GM21529 (cell line): ENCODE results near the gene ALAS2.
"Not testable (repeated sequence)": the region's sequence is repeated elsewhere in the genome, so short reads cannot be mapped to it uniquely, and the experiment has no call there.

ENCODE experiments used
- ATAC-seq: cut with Tn5 transposase; IDR thresholded peaks from one replicate; pipeline ENCODE4 v1.9.1; 2021; ENCODE audit not compliant: unreplicated experiment

ALAS2 gene

GRCh38 chrX:55030271-55031205 lies at the start of gene ALAS2:
TSS of gene ALAS2 (minus strand) at chrX:55030977. CDS start at chrX:55026000, 4,977 bp downstream.
- no peak for ATAC-seq

DNA sequence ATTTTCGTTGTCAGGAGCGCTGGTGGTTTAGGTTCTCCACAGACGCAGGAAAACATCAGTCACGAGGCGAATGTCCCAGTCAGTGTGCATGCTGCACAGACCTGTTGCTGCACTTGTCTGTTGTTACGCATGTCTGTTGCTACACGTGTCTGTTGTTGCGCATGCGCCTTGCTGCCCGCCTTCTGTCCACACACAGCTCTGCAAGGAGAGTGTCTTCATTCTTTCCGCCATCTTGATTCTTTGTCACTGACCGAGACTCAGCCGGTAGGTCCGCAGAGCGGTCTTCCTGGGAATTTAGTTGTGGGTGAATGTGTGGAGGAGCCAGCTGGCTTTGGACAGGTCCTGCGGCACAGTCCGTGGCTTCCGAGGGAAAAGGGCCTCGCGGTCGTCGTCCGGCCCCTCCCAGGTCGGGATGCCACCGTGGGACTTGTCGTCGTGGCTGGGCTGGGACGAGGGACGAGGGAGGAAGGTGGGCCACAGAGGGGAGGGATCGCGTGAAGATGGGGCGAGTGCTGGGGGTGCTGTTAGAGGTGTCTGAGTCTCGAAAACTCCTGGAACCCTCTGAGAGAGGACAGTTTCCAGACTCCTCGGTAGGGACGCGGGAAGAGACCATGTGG lies 44.2 kb upstream of the ALAS2 start, which contains the start of gene PAGE2B:
PAGE2B (plus strand) TSS at position 180 of the 617 bp plus-strand sequence. CDS start 1,012 bp downstream, outside the sequence.
- ATAC-seq, result no peak

DNA sequence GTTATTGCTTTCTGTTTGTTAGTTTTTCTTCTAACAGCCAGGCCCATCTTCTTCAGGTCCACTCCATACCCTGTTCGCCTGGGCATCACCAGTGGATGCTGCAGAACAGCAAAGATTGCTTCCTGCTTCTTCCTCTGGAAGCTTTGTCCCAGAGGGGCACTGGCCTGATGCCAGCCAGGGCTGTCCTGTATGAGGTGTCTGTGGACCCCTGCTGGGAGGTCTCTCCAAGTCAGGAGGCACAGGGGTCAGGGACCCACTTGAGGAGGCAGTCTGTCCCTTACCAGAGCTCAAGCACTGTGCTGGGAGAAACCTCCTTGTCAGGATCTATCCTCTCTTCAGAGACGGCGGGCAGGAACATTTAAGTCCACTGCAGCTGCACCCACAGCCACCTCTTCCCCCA lies 41.5 kb upstream of the ALAS2 start:
- no peak for ATAC-seq

- not testable (repeated sequence) for ATAC-seq
Observed at GRCh38 chrX:55067180-55067579, 36.4 kb upstream of the ALAS2 start.

DNA sequence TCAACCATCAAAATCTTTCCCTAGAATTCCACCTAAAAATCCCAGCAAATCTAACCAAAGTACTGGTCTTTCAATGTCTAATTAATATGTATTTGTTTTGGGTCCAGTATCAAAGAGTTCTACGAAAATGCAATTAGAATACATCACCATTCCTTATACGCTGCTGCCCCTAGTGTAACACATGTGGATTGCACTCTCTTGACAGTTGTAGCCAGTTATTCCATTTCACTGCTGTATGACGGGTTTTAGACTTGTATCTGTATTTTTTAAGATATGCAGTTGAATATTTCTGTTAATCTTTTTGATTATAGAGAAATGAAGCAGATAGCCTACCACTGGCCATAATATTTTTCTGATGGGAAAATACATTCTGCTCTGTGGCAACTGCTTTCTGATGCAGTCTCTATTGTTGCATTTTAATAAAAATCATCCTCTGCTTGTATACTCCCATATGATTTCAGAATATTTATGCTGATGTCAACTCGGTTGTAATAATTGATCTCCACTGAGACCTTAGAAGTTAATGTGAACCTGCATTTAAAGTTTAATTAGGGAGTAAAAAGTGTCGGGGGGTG lies 27.0 kb upstream of the ALAS2 start:
- peak; percentile 81 for ATAC-seq

DNA sequence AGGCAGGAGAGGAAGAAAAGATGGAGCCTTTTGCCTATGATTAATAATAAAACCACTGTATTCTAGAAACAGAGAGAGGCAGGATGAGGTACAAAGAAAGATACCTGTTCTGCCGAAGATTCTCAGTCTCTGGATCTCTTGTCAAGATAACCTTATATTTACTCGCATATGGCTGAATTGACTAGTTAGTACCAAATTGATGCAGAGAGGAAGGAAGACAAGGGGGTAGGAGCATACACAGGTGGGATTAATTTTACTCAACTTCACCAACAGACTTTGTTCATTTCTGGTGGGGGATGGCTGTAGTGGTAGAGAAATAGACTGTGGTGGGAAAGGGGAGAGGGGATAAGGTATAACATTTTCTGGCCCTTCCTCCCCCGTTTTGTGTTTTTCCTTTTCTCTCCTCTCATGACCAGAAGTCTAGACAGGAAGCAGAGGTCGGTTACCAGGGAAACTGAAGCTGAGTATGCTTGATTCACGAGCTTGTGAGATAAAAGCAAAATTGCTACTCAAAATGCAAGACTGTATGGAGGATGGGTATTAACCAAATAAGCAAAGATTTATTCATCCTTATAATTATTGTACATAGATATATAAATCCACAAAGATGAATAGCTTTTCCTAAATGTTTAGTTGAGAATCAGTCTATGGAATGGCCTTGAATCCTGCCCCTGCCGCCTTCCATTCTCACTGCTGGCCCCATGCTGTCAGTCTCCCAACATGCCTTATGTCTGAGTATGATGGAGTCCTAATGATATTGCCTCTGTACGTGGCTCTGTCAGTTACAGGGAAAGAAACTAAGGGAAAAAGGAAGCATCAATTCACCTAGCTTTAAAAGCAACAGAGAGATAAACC lies 26.3 kb upstream of the ALAS2 start:
- no peak for ATAC-seq

DNA sequence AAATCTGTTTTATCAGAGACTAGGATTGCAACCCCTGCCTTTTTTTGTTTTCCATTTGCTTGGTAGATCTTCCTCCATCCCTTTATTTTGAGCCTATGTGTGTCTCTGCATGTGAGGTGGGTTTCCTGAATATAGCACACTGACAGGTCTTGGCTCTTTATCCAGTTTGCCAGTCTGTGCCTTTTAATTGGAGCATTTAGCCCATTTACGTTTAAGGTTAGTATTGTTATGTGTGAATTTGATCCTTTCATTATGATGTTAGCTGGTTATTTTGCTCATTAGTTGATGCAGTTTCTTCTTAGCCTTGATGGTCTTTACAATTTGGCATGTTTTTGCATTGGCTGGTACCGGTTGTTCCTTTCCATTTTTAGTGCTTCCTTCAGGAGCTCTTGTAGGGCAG lies 19.8 kb upstream of the ALAS2 start:
- not testable (repeated sequence) for ATAC-seq

- ATAC-seq, result no peak
Observed at GRCh38 chrX:55041514-55041913, 10.7 kb upstream of the ALAS2 start.

- ATAC-seq, result no peak
Observed at GRCh38 chrX:55039471-55039870, 8.7 kb upstream of the ALAS2 start.

DNA sequence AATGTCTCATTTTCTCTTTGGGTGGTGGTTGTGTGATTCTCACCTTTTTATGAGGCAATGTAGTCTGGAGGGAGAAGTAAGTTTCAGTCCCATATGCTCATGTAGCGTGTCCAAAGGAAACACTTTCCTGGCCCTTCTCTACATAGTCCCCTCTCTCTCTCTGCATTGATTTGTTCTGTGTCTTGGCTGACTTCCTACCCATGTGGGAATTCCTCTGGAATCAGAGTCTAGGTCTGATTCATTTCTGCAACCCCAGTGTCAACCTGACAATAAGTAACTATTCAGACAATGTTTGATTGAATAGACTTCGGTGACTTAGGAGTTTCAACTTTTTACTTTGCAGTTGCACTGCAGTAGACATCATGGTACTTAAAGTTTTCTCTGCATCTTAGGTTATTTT lies 2.7 kb upstream of the ALAS2 start:
- ATAC-seq, result no peak

DNA sequence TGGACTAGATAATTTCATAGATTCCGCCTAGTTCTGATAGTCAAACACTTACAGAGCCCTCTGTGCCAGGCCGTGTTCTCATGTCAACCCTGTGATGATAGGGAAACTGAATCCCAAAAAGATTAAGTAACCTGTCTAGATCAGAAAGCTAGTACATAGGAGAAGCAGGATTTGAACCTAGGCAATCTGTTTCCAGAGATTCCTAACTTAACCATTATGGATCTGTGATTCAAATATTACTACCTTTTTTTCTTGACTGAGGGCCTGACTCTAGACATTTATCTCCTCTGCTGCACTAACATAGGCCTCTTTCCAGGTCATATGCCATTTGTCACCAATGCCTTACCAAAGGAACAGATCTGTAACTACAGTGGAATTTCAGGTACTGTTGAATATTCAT lies 1.5 kb downstream of the ALAS2 start:
- ATAC-seq, result no peak

- ATAC-seq, result no peak
Observed at GRCh38 chrX:55028611-55029010, 2.2 kb downstream of the ALAS2 start.

GRCh38 chrX:55028040-55028439 lies 2.7 kb downstream of the ALAS2 start:
- ATAC-seq, result no peak

DNA sequence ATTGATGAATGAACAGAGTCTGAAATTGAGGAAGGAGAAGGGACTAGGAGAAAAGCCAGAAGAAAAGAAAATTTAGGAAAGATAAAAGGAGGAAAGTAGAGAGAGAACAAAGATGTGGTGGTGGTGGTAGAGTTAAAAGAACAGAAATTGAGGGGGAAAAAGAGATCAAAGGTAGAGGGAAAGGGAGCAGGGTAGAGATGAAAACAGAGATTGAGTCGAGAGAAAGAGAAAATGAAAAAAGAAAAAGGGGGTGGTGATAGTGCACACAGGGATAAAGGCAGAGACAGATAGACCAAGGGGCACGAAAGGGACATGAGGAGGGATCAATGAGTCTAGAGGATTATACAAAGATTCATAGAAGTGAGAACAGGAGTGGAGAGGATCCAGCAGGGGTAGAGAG lies 3.9 kb downstream of the ALAS2 start:
- ATAC-seq, result no peak

GRCh38 chrX:55026143-55026542 lies 4.6 kb downstream of the ALAS2 start:
- ATAC-seq, result no peak

GRCh38 chrX:55014897-55015299 lies 15.9 kb downstream of the ALAS2 start:
- no peak for ATAC-seq

DNA sequence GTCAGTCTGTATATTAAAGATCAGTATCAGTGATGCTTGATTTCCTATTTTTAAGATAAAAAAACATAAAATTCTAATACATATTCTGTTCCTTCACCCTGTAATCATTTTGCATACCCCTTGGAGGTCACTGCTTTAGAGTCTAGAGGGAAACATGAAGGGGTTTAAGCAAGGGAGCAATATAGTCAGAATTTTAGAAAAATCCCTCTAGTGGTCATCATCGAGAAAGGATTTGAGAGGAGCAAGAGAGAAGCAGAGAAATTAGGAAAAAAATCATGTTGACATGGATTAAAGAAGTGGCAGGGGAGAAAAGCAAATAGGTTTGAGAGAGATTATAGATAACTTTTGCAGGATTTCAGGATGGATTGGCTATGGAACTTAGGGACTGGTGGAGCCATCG lies 19.5 kb downstream of the ALAS2 start:
- no peak for ATAC-seq

GRCh38 chrX:55008571-55009358 lies 22.0 kb downstream of the ALAS2 start:
- peak; percentile 44 for ATAC-seq

DNA sequence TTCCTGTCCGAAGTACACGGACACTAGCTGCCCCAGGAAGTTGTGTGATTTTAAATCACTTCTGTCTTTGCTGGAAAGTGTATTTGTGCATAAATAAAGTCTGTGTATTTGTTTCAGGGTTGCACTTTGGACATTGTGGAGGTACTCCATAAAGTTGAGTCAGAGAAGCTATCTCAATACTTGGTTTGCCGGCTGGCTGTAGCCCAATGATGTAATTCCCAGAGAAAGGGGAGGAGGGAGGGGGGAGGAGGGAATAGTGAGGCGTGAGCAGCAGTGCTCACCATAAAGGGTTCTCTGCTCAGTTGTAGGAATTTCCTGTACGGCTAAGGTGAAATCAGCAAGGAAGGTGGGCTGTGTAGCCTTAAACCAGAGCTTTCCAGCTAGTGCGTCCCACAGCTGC lies 23.1 kb downstream of the ALAS2 start:
- no peak for ATAC-seq
